ENCODE data around the gene GHR. TPM values are rescaled to one million over a fixed set of nuclear protein-coding genes. Genes with fewer than 3 reads are reported as not detected.

GHR gene
- total and polyA plus RNA-seq, 2 donors (not counting 3 experiments of a cell fraction or from before 2014, with no cell fraction given), result 0.27 to 0.28 TPM

GRCh38 chr5:42522783-42523182, 99.5 kb downstream of the GHR start:
- H2AFZ ChIP-seq (ENCODE audit: low read depth, low read length), result no peak overlapping the region
- no peak for FAIRE-seq
- no peaks in the 10 kb centered on the region for H3K79me2 ChIP-seq (ENCODE audit: control insufficient read depth, insufficient read depth, low read length)
- no peak overlapping the region for H3K27ac ChIP-seq (ENCODE audit: insufficient read depth, low read depth, low read length)
- no TSS peak for BruUV-seq (replicated peaks)
- no peaks in the 10 kb centered on the region for H3K27me3 ChIP-seq (ENCODE audit: control insufficient read depth in 2 of 2, insufficient read depth in 2 of 2, low read length in 2 of 2)
- H3K9ac ChIP-seq (replicated peaks; ENCODE audit: extremely low read depth, insufficient read depth, low read length), result no peak overlapping the region
- H3K4me1 ChIP-seq (ENCODE audit: control insufficient read depth, extremely low read depth, insufficient read depth, low read length), result no peaks in the 10 kb centered on the region
- no peaks in the 10 kb centered on the region for H3K9me1 ChIP-seq (replicated peaks; ENCODE audit: control insufficient read depth, extremely low read depth, insufficient read depth, low read length)
- no peak for DNase-seq (ENCODE audit: low read depth, low spot score)
- CTCF ChIA-PET, result no interaction called here
- no peaks in the 10 kb centered on the region for H4K20me1 ChIP-seq (replicated peaks; ENCODE audit: control insufficient read depth, extremely low read depth, insufficient read depth, low read length)
- no peak overlapping the region for H3K4me3 ChIP-seq (replicated peaks in 1 of 3; ENCODE audit: insufficient read depth in 1 of 3, low read depth in 1 of 3, low read length in 3 of 3)
- TF ChIP-seq JUN (IDR thresholded peaks at IDR 0.05; ENCODE audit: borderline replicate concordance, insufficient read depth, insufficient read length, low read depth) (no peak), MAX (IDR thresholded peaks at IDR 0.05; ENCODE audit: insufficient read depth, insufficient read length) (no peak), MYC (IDR thresholded peaks at IDR 0.05; ENCODE audit: low read depth, low read length) (no peak), POLR2AphosphoS5 (IDR thresholded peaks at IDR 0.05; ENCODE audit: insufficient read depth, low read depth, low read length) (no peak), FOS (IDR thresholded peaks at IDR 0.05; ENCODE audit: borderline replicate concordance, insufficient read depth, low read length) (no peak), GATA2 (IDR thresholded peaks at IDR 0.05; ENCODE audit: insufficient read depth, insufficient read length, low read depth, low read length) (no peak), CTCF (IDR thresholded peaks at IDR 0.05; ENCODE audit: extremely low read depth in 1 of 2, insufficient read depth in 1 of 2, low read depth in 1 of 2, low read length in 2 of 2) (no peak), POLR2A (IDR thresholded peaks at IDR 0.05; ENCODE audit: low read depth, low read length) (no peak), EZH2 (IDR thresholded peaks at IDR 0.05; ENCODE audit: borderline replicate concordance, low read depth, low read length, severe bottlenecking) (no peak)
- no peak overlapping the region for H3K4me2 ChIP-seq (ENCODE audit: insufficient read depth, low read length)
- H3K36me3 ChIP-seq (ENCODE audit: control insufficient read depth in 2 of 2, extremely low read depth in 1 of 2, insufficient read depth in 2 of 2, low read length in 2 of 2), result no peaks in the 10 kb centered on the region
- dilution Hi-C loops (cut with MboI; ENCODE audit: extremely low pct_ligation_motif_present, low sequenced_read_pairs) (no loop called here), intact Hi-C loops (cut with micrococcal nuclease) (no loop called here)
- H3K9me3 ChIP-seq (replicated peaks; ENCODE audit: control insufficient read depth, insufficient read depth, low read length), result no peaks in the 10 kb centered on the region
- POLR2A ChIA-PET, result no interaction called here
